HL-60/S4 treated with retinoic acid at 250 ng/mL for 4 days and 3 days (cell line): ENCODE data around the gene ME3.

ENCODE experiments used
- in situ Hi-C: fragments of 300-500 bp; cut with MboI; formaldehyde crosslinking; loops from 2 replicates; pipeline ENCODE4 v1.7.0; 2022; ENCODE audit warnings: low sequenced_read_pairs

Gene ME3

DNA sequence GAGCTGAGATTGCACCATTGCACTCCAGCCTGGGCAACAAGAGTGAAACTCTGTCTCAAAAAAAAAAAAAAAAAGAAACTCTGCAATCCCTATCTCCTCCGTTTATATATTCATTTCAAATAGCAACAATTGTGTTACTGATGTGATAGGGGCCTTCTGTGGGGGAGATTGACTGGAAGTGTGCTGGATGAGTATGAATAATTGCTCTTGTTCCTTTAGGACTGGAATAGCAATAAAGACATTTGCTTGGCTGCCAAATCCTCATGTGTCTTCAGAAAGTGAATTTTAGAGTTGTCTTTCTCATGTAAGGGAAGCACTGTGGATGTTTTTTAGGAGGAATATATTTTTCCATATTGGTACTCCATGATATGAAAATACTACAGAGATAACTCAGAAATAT lies 21.1 kb upstream of the ME3 start:
- in situ Hi-C loops, result no loop called here

- in situ Hi-C loops, result no loop called here
These were observed 20.3 kb upstream of the ME3 start for GRCh38 chr11:86692746-86693145.

DNA sequence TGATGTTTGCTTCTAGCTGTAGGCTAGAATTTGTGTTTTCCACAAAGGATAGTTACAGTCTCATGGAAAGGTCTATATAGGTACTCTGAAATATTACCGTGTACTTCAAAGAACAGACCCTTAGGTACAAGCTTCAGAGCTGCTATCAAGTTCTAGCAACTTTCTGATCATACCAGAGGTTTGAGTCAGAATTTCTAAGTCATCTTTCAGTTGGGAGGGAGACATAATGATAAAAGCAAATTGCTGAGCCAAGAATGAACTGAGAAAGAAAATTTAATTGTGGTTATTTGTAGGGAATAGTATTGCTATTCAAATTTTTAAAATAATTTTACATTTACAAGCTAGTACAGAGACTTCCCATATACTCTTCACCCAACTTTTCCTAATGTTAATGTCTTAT lies 19.9 kb upstream of the ME3 start:
- in situ Hi-C loops, result no loop called here

GRCh38 chr11:86688398-86689179 lies 16.2 kb upstream of the ME3 start:
- in situ Hi-C loops, result no loop called here

GRCh38 chr11:86687185-86687778 lies 14.9 kb upstream of the ME3 start:
- in situ Hi-C loops, result no loop called here

GRCh38 chr11:86686531-86686930 lies 14.1 kb upstream of the ME3 start:
- in situ Hi-C loops, result no loop called here

DNA sequence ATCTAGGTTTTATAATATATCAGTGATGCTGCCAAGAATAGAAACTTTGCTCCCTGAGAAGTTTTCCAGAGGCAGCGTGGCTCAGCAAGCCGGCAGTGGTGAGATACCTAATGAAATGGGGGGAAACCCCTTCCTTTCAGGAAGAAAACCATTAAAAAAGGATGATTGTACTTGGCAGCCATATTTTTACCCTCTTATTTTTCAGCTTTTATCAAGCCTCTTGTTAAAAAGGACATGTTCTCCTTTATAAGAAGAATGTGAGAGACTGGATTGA lies 9.0 kb upstream of the ME3 start:
- in situ Hi-C loops, result no loop called here

- in situ Hi-C loops, result no loop called here
These were observed 8.5 kb upstream of the ME3 start for GRCh38 chr11:86680716-86681482.

DNA sequence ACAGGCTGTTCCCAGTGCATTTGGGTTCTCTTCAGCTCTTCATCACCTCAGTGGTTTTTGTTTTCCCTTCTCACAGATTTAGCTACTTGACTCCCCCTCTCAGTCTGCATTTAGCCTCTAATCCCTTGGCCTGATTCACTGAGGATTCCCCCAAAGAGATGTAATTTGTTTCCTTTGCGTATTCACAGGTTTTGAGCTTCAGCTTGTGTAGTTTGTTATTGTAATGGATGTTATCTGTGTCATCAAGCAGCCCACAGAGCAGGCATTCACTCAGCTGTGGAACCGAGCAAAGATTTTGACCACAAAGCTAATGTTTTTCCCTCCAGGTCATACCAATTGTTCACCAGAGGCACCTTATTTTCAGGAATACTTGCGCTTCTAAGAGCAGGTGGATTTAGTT lies 6.4 kb upstream of the ME3 start:
- in situ Hi-C loops, result no loop called here

GRCh38 chr11:86678296-86678695 lies 5.9 kb upstream of the ME3 start:
- in situ Hi-C loops, result no loop called here

DNA sequence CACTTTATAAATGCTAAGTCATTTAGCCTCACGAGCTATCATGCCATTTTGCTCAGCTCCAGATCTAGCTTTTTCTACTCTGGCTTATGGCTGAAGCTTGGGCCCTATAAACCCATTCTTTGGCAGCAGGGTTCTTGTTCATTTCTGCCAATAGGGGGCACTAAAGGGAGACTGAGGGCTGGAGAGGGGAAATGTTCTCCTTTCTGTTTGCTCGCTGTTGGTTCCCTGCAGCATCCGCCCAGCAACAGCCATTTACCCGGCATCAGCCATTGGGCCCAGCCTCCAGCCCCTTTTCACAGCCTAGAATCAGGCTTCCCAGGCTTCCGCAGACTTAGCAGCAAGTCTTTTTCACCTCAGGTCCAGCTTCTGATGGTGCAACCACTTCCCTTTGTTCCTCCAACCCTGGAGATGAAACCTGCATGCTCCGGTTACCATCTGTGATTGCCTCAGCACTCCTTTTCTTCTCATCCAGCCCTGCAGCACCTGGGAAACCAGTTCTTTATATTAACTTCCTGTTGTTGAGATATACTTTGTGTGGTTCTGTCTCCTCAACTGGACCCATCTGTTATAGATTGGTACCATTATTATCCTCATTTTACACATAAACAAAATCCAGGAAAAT lies 4.2 kb upstream of the ME3 start:
- in situ Hi-C loops, result no loop called here

DNA sequence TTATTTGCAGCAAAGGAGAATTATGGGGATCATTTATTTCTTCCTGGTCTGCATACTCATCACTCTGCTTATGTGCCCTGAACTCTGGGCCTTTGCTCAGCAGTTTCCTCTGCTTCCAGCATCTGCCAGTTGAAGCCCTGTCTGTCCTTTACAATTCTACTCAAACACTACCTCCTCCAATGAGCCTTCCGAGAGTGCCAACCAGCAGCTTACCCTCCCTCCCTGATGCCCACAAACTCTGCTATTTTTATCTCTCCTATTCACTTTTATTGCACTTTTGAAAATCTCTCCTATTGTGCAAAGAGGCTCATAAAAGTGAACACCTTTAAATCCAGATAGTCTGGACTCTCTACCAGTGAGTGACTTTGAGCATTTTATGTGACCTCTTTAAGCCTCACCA lies 3.6 kb upstream of the ME3 start:
- in situ Hi-C loops, result no loop called here

DNA sequence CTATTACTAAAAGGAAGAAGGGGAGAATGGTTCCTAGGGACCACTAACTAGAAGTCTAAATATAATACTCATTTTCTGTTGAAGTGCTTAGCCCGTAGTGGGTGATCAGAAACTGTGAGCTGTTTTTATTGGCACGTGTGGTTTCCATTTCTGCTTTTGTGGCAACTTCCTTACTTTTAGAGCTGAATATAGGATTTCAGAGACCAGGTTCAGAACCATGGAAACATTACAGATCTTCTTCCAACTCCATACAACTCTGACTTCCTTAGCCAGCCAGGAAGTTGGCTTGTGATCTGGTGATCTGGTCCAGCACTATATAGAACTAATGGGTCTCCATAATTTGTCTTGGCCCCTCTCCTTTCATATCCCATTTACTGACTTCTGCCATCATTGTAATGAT lies 2.6 kb upstream of the ME3 start:
- in situ Hi-C loops, result no loop called here

DNA sequence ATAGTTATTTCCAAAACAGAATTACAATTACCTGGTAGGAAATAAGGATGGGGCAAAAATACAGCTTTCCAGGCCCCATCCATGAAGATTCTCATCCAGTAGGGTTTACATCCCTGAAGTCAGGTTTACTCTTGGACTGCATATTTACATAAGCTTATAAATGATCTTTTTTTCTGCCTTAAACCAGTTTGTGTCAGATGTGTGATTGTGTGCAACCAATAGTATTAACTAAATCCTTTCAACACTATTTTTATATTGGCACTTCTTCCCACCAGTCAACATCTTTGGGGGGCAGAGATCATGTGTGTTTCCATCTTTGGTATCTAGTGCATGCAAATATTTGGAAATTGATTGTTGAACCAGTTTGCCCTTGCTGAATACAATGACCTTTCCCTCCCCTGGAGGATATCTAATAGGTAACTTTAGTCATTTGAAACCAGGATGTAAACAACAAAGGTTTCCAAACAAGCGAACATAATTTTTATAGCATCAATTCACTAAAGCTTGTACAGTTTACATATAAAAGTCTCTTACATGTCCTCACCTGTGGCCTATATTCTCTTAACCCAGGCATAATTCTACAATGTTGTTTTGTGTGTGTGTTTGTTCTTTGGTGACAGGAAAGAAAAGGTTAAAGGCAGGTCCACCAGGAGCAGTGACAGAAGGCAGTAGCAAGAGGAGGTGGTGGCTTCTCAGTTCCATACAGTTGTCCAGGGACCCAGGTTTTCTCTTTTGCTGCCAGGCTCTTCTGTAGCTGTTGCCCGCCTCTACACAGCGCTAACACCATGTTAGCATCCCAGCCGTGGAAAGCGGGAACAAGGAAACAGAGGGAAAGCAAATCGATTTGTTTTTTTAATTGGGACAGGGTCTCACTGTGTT lies 1.7 kb upstream of the ME3 start:
- in situ Hi-C loops, result no loop called here

- in situ Hi-C loops, result no loop called here
These were observed 833 bp upstream of the ME3 start for GRCh38 chr11:86673055-86673843.

DNA sequence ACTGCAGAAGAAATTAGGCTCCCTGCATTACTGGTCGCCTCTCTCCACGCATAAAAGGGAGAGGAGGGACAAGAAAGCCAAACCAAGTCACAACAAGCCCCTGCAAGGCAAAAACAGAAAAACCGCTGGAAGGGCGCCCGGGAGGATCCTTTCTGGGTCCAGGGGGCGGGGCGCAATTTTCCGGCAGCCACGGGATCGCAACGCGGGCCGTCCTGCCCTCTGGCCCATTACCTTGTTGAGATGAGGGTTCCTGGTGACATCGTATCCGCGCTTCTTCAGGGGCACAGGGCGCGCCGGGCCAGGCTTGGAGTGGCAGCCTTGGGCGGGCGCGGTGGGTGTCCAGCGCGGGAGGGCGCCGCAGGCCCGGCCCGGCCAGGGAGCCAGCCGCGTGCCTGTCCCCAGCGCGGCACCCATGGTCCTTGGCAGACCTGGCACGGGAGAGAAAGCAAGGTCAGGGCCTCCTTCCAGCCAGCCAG lies 847 bp downstream of the ME3 start:
- in situ Hi-C loops, result no loop called here

DNA sequence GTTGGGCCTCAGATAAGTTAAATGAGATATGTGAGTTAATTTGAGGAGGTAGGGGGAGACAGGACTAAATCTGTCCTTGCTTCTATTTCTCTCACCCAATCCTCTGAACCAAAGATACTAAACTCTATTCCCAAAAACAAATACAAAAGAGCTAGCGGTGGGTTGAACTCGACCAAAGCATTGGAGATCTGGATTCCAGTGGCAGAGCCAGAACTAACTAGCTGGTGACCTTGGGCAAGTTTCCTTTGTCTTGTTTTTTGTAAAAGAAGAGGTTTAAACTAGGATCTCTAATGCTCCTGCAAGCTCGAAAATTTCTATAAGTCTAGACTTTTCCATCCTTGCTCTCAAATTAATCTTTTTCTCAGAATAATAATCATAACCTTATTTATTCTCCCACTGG lies 1.5 kb downstream of the ME3 start:
- in situ Hi-C loops, result no loop called here

DNA sequence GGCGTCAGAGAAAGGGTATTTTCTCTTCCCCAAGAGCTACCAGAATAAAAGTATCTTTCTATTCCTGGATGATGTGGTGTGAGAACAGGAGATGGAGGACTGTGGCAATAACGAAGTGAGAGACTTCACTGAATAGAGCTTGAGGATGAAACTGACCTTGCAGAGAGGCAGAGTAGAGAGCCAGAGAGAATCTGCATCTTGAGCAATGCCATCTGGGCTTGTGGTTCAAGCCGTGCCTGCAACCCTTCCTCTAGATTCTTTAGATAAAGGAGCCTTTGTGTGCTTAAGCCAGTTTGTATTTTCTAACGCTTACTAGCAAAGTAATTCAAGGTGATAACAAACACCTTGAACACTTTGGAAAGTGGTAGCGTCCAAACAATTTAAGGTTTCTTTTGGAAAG lies 2.2 kb downstream of the ME3 start:
- in situ Hi-C loops, result no loop called here

DNA sequence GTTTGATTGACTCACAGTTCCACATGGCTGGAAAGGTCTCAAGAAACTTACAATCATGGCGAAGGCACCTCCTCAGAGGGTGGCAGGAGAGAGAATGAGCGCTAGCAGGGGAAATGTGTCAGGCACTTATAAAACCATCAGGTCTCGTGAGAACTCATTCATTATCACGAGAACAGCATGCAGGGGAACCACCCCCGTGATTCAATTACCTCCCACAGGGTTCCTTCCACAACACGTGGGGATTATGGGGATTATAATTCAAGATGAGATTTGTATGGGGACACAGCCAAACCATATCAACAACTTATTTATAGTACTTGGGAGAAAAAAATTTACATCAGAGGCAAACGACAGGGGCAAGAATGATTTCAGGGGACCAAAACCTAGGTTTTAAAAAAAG lies 3.0 kb downstream of the ME3 start:
- in situ Hi-C loops, result no loop called here

GRCh38 chr11:86668929-86669328 lies 3.5 kb downstream of the ME3 start:
- in situ Hi-C loops, result no loop called here
